Activated effector memory CD4-positive, alpha-beta T cell treated with anti-CD3 and anti-CD28 coated beads, Interleukin-2, amount 50 U/mL, for 16 hours (primary cell): ENCODE measurements around the gene AKR1C3.

Experiments used
- DNase-seq: peaks from one replicate; pipeline ENCODE4 v3.0.0-alpha.2; 2020

The AKR1C3 gene

GRCh38 chr10:5142199-5142598 is 48.0 kb downstream of the AKR1C3 start:
- DNase-seq = no peak

GRCh38 chr10:5143137-5143536 is 48.9 kb downstream of the AKR1C3 start:
- no peak for DNase-seq

GRCh38 chr10:5146920-5147254 is 52.7 kb downstream of the AKR1C3 start:
- no peak for DNase-seq

- DNase-seq = no peak
These were observed 53.2 kb downstream of the AKR1C3 start for GRCh38 chr10:5147255-5147980.

GRCh38 chr10:5147981-5148677 is 53.9 kb downstream of the AKR1C3 start:
- no peak for DNase-seq

GRCh38 chr10:5148678-5149032 is 54.4 kb downstream of the AKR1C3 start:
- no peak for DNase-seq

- DNase-seq = no peak
These were observed 56.9 kb downstream of the AKR1C3 start for GRCh38 chr10:5151076-5151475.

- DNase-seq = no peak
These were observed 61.7 kb downstream of the AKR1C3 start for GRCh38 chr10:5155951-5156350.
